Left kidney (tissue), 2 donors: Measurements from ENCODE around the gene BICC1. TPM values are rescaled to one million over a fixed set of nuclear protein-coding genes. Genes with fewer than 3 reads are reported as not detected.

Source experiments
- DNase-seq: peaks from one replicate; pipeline ENCODE4 v3.0.0-alpha.2; 2013
- polyA plus RNA-seq: library from polyadenylated mRNA; unstranded; fragments of 120-200 nt; gene quantifications from one replicate; pipeline ENCODE4 v1.2.1, GENCODE V29; 2013; ENCODE audit not compliant: insufficient read length

BICC1 gene
- polyA plus RNA-seq, 1 donor = 98.1 TPM

DNA sequence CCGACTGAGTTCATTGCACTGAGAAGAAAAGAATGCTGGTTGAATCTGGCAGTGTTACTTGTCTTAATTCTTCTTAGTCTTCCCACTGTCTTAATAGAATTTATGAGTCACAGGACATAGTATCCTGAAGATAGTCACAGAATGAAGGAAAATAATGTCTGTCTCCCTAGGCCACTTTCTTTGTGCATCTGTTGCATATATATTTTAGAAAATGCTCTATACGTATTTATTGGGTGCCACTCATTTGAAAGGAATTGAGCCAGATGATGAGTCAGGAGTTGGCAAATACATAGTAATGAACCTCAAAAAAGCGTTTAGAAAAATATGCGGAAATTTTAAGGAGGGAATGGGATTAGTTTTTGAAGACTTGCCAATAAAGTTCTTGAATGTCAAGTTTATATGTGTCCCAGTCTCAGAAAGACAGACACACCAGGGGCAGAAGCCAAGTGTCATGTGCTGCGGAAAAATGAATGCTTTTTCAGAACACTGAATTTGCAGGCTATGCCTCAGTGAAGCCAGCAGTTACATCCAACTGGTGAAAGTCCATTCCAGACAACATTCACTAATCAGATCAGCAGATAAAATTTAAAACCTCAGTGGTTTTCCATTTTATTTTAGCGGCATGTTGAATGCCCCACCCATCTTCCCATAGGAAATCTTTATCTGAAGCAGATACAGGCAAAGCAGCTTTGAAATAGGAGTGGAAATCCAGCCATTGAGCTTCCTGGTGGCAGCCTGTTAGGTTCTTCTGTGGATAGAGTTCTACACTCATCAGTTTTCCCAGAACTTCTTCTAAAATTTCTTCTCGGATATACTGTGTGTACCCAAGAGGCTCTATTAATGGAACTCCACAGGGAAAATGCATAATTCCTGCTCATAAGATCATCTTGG lies 308.4 kb downstream of the BICC1 start:
- no peak for DNase-seq

DNA sequence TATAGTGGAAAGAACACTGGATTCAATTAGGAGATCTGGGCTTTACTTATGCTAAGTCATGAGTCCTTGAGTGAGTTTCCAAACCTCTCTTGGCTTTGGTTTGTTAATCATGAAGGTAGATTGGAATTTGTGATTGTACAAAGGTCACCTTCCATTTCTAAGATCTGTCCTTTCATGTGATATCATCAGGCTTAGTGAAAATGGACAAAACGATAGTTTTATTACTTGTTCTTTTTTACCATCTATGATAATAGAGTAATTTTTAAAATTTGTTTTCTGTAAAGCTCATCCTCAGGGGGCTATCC lies 309.0 kb downstream of the BICC1 start:
- no peak for DNase-seq

DNA sequence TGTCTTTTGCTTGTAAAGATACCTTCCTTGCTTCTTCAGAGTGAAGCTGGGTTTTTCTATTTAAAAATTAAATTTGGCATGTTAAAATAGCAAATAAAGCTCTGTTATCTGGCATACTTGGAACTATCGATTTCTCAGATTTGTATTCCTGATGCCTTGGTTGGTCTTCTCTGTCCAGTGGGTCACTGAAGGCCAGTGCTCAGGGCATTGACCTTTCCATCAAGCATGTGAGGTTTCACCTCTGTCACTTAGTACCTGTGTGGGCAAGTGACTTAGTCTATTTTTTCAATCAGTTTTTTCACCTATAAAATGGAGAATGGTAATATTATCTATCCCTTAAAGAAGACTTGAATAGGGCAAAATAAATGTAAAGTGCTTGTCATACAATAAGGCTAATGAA lies 311.3 kb downstream of the BICC1 start:
- DNase-seq = no peak

DNA sequence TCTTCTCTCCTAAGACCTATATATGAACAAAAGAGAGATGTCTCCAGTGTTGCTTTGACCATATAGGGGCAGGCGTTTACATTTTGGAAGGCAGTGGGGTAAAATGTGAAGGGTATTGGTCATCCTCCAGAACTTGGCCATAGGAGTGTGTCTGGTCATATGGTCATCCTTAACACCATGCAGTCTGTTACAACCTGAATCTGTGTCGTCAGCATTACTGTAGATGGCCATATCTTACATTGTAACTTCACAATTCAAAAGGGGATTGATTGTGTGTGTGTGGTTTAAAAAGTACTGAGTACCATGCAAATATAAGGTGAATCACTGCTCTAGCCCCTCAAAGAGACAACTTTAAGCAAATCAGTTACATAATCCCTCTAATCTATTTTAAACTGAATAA lies 311.7 kb downstream of the BICC1 start:
- DNase-seq = no peak

DNA sequence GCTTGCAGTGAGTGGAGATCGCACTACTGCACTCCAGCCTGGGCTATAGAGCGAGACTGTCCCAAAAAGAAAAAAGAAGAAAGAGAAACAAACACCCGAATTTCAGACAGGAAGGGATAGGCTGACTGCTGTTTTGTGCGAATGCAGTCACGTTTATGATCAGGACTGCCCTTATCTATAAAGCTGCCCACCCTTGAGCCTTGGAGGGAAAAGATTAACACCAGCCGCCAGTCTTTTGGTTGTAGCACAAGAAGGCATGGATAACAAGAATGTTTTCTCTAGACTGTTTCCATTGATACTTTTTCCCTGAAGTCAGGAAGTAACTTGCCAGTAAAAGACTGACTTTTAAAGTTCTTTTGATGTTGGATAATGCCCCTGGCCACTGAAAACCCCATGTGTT lies 314.0 kb downstream of the BICC1 start:
- DNase-seq = no peak

DNA sequence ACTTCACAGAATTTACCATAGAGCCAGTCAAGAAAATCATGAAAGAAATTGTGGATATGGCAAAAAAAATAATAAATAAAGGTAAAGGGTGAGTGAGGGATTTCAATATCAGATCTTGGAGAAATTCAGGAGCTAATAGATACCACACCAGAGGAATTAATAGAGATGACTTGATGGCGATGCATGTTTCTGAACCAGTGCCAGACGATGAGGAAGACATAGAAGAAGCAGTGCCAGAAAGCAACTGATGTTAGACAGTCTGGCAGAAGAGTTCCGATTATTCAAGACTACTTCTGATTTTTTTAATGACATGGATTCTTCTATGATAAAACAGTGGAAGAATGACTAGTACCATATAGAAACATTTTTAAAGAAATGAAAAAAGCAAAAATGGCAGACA lies 314.7 kb downstream of the BICC1 start:
- no peak for DNase-seq

DNA sequence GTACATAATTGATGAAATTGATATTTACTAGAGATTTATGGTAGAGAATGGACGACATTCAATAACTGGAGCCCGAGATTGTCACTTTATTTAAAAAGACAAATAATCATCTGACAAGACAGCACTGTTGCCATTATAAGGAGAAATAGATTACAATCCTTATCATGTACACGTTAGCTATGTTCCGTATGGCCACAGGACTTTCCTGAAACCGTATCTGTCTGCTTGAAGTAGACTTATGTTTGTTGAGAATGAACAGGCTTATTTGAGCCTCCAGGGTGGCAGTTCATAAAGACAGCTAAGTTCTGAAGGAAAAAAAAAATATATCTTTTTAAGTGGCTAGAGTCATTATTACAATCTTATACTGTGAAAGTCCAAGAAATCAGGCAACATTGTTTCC lies 317.2 kb downstream of the BICC1 start:
- no peak for DNase-seq

DNA sequence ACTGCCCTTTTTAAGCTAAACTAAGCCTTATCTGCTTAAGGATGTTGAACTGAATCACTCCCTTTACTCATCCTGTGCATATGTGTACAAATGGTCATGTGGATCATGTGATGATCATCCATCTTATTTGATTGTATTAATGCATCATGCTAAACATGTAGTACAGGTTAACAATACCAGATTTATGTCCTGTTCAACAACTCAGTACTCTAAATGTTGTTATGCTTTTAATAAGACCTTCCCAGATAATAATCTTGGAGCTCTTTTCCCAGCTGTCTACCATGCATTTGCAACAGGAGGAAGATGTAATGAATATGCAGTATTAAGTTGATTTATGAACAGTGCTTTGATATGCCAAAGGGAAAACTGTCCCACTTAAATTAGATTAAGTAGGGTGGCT lies 318.0 kb downstream of the BICC1 start:
- no peak for DNase-seq

DNA sequence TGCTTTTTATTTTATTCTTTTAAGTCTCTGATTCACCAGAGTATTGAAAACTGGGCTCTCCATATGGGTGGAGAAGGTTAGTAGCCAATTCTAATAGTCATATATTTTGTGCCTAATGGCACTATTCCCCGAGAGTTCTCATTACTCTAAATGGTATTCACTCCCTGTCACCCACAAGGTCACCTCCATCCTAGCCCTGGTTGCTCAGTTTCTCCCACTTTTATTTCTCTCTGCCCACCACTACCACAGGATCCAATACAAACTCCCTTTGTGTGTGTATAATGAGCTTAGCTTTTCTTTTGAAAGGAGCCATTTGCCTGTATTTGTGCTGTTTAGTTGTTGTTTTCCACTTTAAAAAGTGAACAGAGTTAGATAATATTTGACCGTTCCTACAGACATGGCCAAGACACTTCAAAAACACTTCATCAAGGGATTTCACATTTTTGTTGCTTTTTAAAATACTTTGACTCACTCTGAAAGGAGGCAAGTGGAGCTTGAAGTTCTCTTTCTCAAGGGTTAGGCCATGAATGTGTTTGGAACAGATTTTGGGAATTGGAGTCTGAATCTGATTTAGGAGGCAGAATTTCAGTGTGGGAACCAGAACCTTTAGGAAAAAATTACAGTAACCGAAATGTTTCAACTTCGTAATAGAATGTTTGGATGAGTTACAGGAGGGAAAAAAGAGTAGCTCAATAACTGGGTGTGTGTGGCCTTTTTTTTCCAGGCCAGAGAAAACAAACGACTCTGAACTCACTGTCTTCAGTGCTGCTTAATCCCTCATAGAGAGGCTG lies 321.3 kb downstream of the BICC1 start:
- DNase-seq = no peak

DNA sequence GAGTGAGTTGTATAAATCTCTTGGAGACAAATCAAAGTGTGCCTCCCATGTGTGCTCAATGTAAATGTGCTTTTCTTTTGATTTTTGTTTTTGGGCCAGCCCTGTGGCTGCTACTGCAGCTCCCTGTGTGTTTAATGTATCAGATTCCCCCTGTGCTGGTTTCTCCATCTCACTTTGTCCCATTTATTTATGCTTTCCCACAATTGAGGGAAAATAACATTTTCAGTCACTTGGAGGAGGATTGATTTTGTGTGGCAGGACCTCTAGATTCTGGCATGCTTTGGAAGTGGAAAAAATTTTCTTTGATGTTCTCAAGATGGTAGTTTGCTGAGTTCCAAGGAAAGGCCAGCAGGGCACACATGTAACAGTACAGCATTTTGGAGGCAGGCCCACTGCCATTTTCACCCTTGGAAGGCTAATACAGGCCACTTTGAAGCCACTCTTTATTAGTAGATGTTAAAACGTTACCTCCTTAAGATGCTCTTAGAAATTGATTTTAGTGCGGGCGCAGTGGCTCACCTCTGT lies 323.6 kb downstream of the BICC1 start:
- DNase-seq = no peak

DNA sequence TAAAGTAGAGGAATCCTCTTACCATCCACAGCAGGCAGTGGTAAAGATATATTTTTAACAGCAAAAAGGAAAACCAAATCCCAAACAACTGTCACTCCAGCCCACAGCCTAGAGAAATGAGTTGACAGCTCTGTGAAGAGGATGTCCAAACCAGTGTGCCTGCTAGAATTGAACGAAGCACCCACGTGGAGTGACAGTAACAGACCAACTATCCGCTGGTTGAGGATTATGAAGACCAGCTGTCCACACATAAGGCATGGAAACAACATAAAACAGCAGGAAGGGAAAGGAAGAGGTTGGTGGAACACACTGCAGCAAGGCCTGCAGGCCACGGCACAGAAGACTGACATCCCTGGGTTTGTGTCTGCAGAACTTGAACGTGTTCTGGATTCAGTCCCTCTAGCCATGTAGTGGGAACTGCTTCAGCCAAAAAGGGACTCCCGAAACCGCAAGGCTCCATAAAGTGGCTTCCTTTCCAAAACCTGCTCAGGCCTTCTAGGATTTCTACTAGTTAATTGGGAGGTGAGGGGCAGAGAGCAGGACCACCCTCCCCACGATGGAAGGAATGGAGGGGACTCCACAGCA lies 324.4 kb downstream of the BICC1 start:
- no peak for DNase-seq

DNA sequence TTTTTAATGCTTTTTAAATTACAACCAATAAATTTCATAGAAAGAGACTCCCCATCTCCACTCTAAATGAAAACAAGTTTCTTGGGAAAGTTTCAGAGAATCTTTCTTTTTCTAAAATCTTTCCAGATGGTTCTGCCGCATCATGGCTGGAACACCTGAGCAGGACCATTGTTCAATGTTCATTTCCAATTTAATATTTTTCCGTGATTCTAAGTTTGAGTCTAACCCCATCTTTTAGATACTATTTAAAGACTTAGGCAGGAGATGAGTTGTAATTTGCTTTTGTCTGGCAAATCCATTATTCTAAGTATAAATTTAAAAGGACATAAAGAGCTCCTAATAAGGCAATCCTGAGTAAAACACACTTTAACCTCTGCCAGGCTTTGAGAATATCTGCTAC lies 325.2 kb downstream of the BICC1 start:
- DNase-seq = no peak

DNA sequence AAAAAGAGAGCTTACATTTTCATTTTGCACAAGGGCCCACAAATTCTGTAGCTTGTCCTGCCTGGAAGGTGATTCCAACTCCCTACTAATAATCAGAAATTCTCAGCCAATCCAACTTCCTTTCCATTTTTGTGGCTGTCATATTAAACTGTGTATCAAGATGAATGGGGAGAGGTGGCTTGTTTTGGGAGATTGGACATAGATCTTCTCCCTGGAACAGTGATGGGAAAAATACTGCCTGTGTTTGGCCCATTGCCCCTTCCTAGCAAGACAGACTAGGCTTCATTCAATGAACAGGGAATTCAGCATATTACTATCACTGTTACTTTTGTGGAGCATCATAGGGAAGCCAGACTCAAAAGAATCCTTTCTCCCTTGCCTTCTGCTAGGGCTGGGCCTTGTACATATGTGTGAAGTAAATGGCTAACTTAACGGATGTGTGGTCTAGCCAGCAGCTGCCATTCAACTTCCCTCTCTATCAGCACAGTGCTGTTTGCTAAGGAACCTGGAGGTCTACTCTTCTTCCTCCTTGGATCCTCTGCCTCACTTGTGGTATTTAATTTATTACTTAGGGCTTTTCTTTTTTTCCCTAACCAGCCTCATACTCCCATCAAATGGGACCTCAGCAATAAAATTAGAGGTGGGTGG lies 326.0 kb downstream of the BICC1 start:
- no peak for DNase-seq

DNA sequence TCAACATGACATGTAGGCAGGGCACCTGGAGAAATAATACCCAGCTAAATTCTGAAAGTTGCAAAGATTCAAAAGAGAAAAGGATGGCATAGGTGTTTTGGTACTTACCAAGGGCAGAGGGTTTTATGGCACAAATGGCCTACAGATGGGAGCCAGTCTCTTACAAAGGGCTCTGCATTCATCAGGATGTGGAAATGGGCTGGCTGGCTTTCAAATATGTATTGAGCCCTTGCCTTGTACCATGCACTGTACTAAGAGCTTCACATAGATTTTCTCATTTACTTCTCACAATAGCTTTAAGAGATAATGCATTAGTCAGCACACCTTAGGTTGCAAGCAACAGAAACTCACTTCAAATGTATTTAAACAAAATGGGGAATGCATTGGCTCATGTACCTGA lies 327.1 kb downstream of the BICC1 start:
- DNase-seq = no peak

DNA sequence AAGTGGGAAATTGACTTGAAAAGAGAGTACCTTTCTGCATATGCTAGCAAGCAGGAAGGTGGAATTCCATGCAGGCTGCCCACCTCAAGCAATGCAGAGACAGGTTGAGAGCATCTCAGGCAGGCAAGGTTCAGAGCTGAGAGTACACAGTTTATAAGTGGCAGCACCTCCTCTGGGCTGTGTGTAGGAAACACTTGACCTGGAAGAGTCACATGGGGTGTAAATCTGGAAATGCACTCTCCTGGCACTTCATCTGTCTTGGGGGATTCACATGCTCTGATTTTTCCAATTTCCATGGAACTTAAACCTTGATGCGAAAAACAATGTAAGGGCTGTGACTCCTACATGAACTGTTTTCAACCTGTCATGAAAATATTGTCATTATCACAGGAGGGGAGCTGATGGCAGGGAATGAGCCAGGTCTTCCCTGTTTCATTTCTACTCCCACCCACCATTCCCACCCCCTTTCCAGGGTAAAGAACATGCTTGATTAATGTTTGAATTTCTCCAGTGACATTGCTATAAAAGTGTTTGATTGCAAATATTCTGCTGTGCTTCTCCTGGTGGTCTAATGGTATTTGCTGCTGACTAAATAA lies 328.3 kb downstream of the BICC1 start:
- no peak for DNase-seq

DNA sequence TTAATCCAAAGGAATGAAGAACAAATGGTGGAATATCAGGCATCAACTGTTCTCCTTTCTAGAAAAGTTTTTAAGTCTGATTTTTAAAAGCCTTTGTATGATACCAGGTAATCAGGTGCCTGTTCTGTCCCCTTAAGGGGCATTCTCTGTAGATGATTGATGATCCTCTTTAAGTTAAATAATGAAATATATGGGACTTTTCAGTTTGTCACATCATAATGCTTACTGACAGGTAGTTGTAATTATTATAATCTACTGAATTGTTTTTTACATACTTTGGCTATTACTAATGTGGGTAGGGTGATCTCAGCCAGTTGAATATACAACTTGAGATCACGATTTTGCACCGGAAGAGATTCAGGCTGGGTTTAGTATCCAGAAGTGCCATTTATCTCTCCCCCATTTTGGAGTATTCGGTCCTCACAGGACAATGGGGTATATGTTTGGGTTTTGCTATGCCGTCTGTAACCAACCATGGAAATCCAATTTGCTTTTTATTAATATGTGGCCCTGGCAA lies 330.2 kb downstream of the BICC1 start:
- DNase-seq = no peak

DNA sequence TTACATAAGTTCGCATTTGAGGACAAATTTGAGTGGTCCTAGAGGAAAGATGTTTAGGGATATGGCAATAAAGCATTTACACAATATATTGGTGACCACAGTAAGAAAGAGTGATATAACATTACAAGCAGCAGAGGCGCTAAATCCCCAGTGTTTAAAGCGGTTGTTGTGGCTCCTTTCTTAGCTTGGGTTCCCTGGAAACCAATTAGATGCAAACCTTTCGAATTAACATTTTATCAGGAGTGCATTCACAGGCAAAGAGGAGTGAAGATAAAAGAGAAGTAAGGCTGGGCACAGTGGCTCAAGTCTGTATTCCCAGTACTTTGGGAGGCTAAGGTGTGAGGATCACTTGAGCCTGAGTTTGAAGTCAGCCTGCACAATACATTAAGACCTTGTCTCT lies 331.1 kb downstream of the BICC1 start:
- DNase-seq = no peak

DNA sequence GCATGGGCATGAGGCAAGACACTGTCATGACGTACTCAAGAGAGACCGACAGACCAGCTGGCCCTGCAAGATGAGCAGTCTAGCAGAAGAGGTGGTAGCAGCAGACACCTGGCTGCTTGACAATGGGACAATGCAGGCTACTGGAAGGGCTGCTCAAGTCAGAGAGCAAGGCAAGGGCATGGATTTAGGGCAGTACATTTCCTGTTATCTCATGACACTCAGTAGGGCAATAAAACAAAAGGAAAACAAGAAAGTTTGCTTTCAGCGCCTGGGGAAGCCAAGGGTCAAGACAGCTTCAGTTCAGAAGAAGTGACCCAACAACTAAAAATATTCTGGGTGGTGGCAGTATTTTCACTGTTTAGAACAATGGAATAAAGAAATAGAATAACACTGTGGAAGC lies 332.0 kb downstream of the BICC1 start:
- no peak for DNase-seq

DNA sequence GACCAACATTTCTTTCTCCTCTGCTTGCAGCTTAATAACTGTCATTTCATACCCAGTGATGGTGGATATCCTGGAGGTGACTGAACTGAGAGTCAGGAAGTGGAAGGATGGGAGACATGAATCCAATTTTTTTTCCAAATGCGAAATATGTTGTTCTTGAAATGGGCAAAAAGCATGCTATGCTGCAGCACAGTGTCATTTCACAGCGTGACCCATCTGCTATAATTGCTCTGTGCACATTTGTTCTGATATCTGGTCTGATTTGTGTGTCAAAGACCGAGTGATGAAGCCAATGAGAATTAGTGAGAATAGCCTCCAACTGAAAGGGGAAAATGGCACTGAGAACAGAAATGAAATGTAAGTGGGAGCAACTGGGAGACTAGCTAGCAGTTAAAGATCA lies 334.2 kb downstream of the BICC1 start:
- no peak for DNase-seq

DNA sequence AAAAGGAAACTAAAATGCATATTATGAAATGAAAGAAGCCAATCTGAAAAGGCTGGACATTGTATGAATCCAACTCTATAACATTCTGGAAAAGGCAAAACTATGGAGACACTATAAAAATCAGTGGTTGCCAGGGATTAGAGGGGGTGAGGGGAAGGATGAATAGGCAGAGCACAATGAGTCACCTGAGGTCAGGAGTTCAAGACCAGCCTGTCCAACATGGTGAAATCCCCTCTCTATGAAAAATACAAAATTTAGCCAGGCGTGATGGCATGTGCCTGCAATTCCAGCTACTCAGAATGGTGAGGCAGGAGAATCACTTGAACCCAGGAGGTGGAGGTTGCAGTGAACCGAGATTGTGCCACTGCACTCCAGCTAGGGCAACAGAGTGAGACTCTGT lies 338.9 kb downstream of the BICC1 start:
- no peak for DNase-seq

DNA sequence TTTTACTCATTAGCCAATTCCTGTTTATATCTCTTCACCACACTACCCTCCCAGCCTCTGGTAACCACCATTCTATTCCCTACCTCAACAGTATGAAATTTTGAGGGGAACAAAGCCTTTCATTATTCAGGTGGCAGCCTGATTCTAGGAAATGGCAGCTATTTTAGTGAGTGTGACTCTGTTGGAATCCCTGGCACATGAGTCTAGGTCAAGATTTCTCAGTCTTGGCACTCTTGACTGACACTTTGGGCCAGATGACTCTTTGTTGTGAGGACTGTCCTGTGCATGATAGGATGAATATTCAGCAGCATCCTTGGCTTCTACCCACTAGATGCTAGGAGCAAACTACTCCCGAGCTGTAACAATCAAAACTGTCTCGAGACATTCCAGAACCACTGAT lies 341.0 kb downstream of the BICC1 start:
- DNase-seq = no peak

DNA sequence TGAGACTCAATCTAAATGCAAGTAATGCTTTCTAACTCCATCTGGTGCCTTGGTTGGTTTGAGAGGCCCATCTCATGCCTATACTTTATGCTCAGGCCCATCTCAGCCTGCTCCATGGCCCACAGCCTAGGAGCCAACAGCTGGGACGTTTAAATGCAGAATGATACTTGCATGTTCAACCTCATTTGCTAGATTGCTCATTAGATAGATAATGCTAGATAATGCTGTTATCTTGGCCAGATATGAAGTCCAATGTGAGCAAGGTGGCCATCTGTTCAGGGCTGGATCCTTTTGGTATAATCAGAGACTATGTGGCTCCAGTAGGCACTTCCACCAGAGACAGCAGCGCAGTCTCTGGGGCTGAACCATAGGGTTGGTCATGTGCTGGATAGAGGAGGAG lies 342.1 kb downstream of the BICC1 start:
- no peak for DNase-seq
